Activated T-cell treated with anti-CD3 and anti-CD28 coated beads, Interleukin-2, amount 50 U/mL, for 48 hours (primary cell): ENCODE measurements around the gene CELF1.

Source experiments
- DNase-seq, 2 experiments: peaks; one replicate each; pipeline ENCODE4 v3.0.0-alpha.2; 2020

CELF1 gene

GRCh38 chr11:47443028-47443700 is 109.8 kb downstream of the CELF1 start:
- no peak for DNase-seq

- DNase-seq = no peak
Observed at GRCh38 chr11:47442514-47442913, 110.4 kb downstream of the CELF1 start.

GRCh38 chr11:47441421-47441820 is 111.5 kb downstream of the CELF1 start:
- DNase-seq = no peak

GRCh38 chr11:47440054-47440476 is 112.9 kb downstream of the CELF1 start:
- DNase-seq = no peak

- DNase-seq = no peak
Observed at GRCh38 chr11:47438721-47439120, 114.2 kb downstream of the CELF1 start.

- DNase-seq = no peak
Observed at GRCh38 chr11:47437746-47438418, 115.0 kb downstream of the CELF1 start.

GRCh38 chr11:47437218-47437745 is 115.7 kb downstream of the CELF1 start:
- DNase-seq = no peak

GRCh38 chr11:47436726-47437125 is 116.2 kb downstream of the CELF1 start:
- DNase-seq = no peak

- DNase-seq = no peak
Observed at GRCh38 chr11:47435687-47436086, 117.2 kb downstream of the CELF1 start.

GRCh38 chr11:47434011-47434786 is 118.7 kb downstream of the CELF1 start:
- DNase-seq = no peak

- no peak for DNase-seq
Observed at GRCh38 chr11:47433157-47433556, 119.8 kb downstream of the CELF1 start.

- DNase-seq = no peak
Observed at GRCh38 chr11:47431356-47432083, 121.4 kb downstream of the CELF1 start.

GRCh38 chr11:47430524-47430923 is 122.4 kb downstream of the CELF1 start:
- DNase-seq = no peak

- DNase-seq = peak; percentile 100
Observed at GRCh38 chr11:47426062-47426956, 126.6 kb downstream of the CELF1 start, which contains the start of gene PSMC3. Gene PSMC3 (minus strand): TSS chr11:47426439. CDS start chr11:47426279, 160 bp downstream.

GRCh38 chr11:47425611-47426010 is 127.3 kb downstream of the CELF1 start:
- no peak for DNase-seq

- DNase-seq = no peak
Observed at GRCh38 chr11:47418454-47419259, 134.3 kb downstream of the CELF1 start.

- no peak for DNase-seq
Observed at GRCh38 chr11:47417712-47418111, 135.2 kb downstream of the CELF1 start.

GRCh38 chr11:47415949-47416472 is 136.9 kb downstream of the CELF1 start:
- DNase-seq = no peak
